AG10803 (cell line): ENCODE results near the gene APH1B.

Source experiments
- DNase-seq: peaks from one replicate; pipeline ENCODE4 v3.0.0; 2010; ENCODE audit warnings: low read depth
- H3K4me3 ChIP-seq: 2 replicates; pipeline ENCODE4 v1.5.1; 2011; ENCODE audit warnings: mild to moderate bottlenecking, low read length, control low read depth
- CTCF ChIP-seq: conservative IDR thresholded peaks from 2 replicates; pipeline ENCODE4 v1.5.1; 2011; ENCODE audit warnings: mild to moderate bottlenecking, low read length, control low read depth, inconsistent platforms

The APH1B gene

DNA sequence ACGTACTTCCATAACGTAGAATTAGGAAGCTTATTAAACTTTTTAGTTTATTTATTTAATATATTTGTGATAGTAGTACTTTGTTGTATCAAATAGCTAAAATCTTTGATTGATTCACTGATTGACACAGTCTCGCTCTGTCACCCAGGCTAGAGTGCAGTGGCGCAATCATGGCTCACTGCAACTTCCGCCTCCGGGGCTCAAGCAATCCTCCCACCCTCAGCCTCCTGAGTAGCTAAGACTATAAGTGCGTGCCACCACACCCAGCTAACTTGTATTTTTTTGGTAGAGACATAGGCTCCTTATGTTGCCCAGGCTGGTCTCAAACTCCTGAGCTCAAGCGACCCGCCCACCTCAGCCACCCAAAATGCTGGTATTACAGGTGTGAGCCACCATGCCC is 5.7 kb downstream of the APH1B start:
- no peak for DNase-seq
- TF ChIP-seq CTCF: no peak

DNA sequence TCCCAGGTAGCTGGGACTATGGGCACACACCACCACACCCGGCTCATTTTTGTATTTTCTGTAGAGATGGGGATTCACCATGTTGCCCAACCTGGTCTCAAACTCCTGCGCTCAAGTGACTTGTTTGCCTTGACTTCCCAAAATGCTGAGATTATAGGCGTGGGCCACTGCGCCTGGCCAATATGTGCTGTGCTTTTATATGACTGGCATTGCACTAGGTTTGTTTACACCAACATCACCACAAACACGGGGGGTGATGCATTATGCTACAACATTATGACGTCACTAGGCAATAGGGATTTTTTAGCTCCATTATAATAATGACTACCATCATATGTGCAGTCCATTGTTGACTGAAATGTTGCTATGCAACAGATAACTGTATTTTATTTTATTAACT is 6.9 kb downstream of the APH1B start:
- TF ChIP-seq CTCF: no peak
- H3K4me3 ChIP-seq: no peak overlapping the region
- no peak for DNase-seq

More for the DNA sequence above, 5.7 kb downstream of the APH1B start:
- no peak overlapping the region for H3K4me3 ChIP-seq

DNA sequence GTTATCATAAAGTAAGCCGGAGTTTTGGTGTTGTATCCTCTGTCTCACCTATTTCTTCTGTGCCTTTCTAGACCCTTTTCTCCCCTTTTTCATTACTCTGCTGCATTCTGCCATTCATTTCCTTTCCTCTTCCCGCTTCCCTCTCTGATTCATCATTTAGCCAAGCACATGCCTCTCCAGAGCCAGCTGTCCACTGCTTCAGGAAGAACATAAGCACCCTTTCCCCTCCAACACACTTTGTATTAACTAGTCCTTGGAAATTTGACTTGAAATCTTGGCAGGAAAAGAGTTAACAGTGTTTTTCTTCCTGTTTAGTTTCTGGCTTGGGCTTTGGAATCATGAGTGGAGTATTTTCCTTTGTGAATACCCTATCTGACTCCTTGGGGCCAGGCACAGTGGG is 9.7 kb downstream of the APH1B start:
- H3K4me3 ChIP-seq: no peak overlapping the region
- peak; percentile 14 for DNase-seq
- TF ChIP-seq CTCF: no peak

GRCh38 chr15:63288342-63288741 is 10.9 kb downstream of the APH1B start:
- TF ChIP-seq CTCF: no peak
- H3K4me3 ChIP-seq: no peak overlapping the region
- DNase-seq: no peak

DNA sequence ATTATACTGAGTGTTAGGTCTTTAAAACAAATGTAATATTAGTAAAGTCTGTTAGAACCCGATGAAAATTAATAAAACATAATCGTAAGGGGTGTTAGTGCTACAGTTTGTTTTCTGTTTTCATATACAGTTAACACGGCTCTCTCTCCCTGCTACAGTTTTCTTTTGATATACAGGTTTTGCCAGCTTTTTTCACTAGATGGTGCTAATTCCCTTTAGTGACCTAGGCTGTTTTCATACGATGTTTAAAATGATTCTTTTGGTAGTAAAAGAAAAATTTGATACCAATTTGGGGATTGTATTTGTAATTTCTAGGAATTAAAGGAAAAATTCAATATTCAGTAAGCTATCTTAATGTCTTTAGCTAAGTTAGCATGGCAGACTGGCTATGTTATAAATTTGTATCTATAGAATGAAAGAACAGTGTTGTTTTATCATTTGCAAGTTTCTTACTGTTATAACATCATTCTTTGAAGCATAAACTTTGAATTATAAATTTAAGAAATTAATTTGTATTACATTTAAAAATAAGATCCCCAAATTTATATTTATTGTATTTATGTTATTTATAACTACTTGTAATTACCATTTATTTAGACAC is 11.5 kb downstream of the APH1B start:
- TF ChIP-seq CTCF: peak; percentile 90

GRCh38 chr15:63291507-63291906 is 14.1 kb downstream of the APH1B start:
- DNase-seq: peak; percentile 91
- TF ChIP-seq CTCF: no peak

More for the DNA sequence above, 11.5 kb downstream of the APH1B start:
- DNase-seq: peak; percentile 56
- no peak overlapping the region for H3K4me3 ChIP-seq

DNA sequence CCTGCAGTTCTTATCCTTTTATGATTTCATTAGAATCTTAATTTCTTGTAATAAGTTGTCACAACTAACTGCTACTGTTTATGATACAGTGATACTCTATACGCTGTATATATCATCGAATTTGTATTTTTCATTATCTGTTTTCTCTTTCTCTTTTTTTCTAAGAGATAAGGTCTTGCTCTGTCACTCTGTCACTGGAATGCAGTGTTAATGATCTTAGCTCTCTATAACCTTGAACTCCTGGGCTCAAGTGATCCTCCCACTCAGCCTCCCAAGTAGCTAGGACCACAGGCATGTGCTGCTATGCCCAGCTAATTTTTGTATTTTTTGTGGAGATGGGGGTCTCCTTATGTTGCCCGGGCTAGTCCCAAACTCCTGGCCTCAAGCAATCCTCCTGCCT is 14.8 kb downstream of the APH1B start:
- no peak for DNase-seq
- no peak overlapping the region for H3K4me3 ChIP-seq
- no peak for TF ChIP-seq CTCF

More at GRCh38 chr15:63291507-63291906, 14.1 kb downstream of the APH1B start:
- no peak overlapping the region for H3K4me3 ChIP-seq
